Progenitor cell of endocrine pancreas (in vitro differentiated cells): ENCODE results near the gene TCEAL9. TPM values are rescaled to one million over a fixed set of nuclear protein-coding genes. Genes with fewer than 3 reads are reported as not detected.

Experiments used
- DNase-seq: peaks from one replicate; pipeline ENCODE4 v3.0.0; 2021; ENCODE audit warnings: low spot score; ENCODE audit not compliant: unreplicated experiment
- H3K27ac Mint-ChIP-seq: 2 replicates; pipeline ENCODE4 v1.8.0; 2021; ENCODE audit warnings: mild to moderate bottlenecking, moderate library complexity, mixed read lengths
- H3K27me3 Mint-ChIP-seq: 2 replicates; pipeline ENCODE4 v1.8.0; 2021; ENCODE audit warnings: mixed read lengths
- H3K36me3 Mint-ChIP-seq: 2 replicates; pipeline ENCODE4 v1.8.0; 2022; ENCODE audit warnings: mixed read lengths; ENCODE audit not compliant: insufficient read depth
- H3K4me1 Mint-ChIP-seq: 2 replicates; pipeline ENCODE4 v1.8.0; 2021; ENCODE audit warnings: low read depth, mixed read lengths
- H3K4me3 Mint-ChIP-seq: 2 replicates; pipeline ENCODE4 v1.8.0; 2021; ENCODE audit warnings: low read depth, mild to moderate bottlenecking, moderate library complexity, mixed read lengths
- H3K9me3 Mint-ChIP-seq: 2 replicates; pipeline ENCODE4 v1.8.0; 2021; ENCODE audit warnings: low read depth, mixed read lengths
- CTCF ChIP-seq: fragments of 200-600 bp; sonication (generic); IDR thresholded peaks from one replicate; pipeline ENCODE4 v1.5.0; 2021; ENCODE audit warnings: antibody characterized with exemption, mild to moderate bottlenecking; ENCODE audit not compliant: unreplicated experiment
- total RNA-seq: library from RNA; stranded (reverse); gene quantifications from 2 replicates; pipeline ENCODE4 v1.2.1, GENCODE V29; 2021

Gene TCEAL9
- total RNA-seq, 1 donor from 2014 or later = 118 TPM

DNA sequence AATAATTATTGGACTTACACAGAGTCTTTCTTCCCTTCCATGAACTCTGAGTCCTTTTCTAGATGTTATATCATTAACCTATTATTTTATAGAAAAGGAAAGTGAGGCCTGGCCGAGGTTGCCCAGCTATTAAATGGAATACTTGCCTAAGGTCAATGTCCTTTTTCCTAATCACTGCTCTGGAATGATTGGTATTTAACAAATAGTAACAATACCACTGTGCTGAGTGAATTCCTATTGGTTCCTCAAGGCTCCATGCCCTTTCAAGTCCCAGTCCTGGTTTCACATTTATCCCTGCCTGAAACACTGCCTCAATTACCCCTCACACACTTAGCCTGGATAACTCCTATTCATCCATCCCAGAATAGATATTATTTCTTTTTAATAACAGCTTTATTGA is 6.2 kb downstream of the TCEAL9 start:
- no peak overlapping the region for H3K4me3 Mint-ChIP-seq
- peaks cover 3% of the 10 kb centered on the region for H3K36me3 Mint-ChIP-seq
- peaks cover 35% of the 10 kb centered on the region for H3K4me1 Mint-ChIP-seq
- H3K27me3 Mint-ChIP-seq = no peaks in the 10 kb centered on the region
- DNase-seq = no peak
- TF ChIP-seq CTCF = no peak
- peaks cover 21% of the 10 kb centered on the region for H3K9me3 Mint-ChIP-seq
- peak overlapping the region; percentile 78 for H3K27ac Mint-ChIP-seq

GRCh38 chrX:103363046-103363445 is 6.7 kb downstream of the TCEAL9 start:
- H3K27ac Mint-ChIP-seq = no peak overlapping the region
- DNase-seq = no peak
- no peak for TF ChIP-seq CTCF
- H3K9me3 Mint-ChIP-seq = peaks cover 21% of the 10 kb centered on the region
- H3K36me3 Mint-ChIP-seq = no peaks in the 10 kb centered on the region
- H3K4me3 Mint-ChIP-seq = no peak overlapping the region
- H3K27me3 Mint-ChIP-seq = no peaks in the 10 kb centered on the region
- peaks cover 32% of the 10 kb centered on the region for H3K4me1 Mint-ChIP-seq

- no peaks in the 10 kb centered on the region for H3K27me3 Mint-ChIP-seq
- no peak for DNase-seq
- H3K4me3 Mint-ChIP-seq = no peak overlapping the region
- H3K9me3 Mint-ChIP-seq = peaks cover 15% of the 10 kb centered on the region
- H3K27ac Mint-ChIP-seq = no peak overlapping the region
- TF ChIP-seq CTCF = no peak
- no peaks in the 10 kb centered on the region for H3K36me3 Mint-ChIP-seq
- H3K4me1 Mint-ChIP-seq = peaks cover 14% of the 10 kb centered on the region
Observed at GRCh38 chrX:103367502-103367901, 11.2 kb downstream of the TCEAL9 start.

DNA sequence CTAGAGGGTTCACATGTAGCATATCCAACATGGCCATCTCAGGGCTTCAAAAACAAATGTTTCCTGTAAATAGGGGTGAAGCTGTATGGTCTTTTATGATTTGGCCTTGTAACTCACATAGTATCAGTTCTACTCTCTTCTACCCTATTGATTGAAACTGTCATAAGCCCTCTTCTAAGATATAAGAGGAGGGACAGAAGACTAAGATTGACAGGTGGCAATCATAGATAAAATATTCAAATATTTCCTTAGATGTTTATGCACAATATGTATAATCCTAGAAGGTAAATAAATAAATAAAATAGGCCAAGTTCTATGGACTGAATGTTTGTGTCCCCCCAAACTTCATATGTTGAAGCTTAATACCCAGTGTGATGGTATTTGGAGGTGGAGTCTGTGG is 13.2 kb downstream of the TCEAL9 start:
- no peak overlapping the region for H3K4me3 Mint-ChIP-seq
- H3K27me3 Mint-ChIP-seq = no peaks in the 10 kb centered on the region

GRCh38 chrX:103372886-103373285 is 16.6 kb downstream of the TCEAL9 start:
- Mint-ChIP-seq H3K36me3 (peaks cover 4% of the 10 kb centered on the region), H3K4me1 (peaks cover 13% of the 10 kb centered on the region), H3K9me3 (no peaks in the 10 kb centered on the region), H3K4me3 (no peak overlapping the region), H3K27me3 (no peaks in the 10 kb centered on the region), H3K27ac (no peak overlapping the region)
- TF ChIP-seq CTCF = no peak
- DNase-seq = no peak

More for the DNA sequence above, 13.2 kb downstream of the TCEAL9 start:
- H3K9me3 Mint-ChIP-seq = peaks cover 10% of the 10 kb centered on the region
- TF ChIP-seq CTCF = no peak
- peaks cover 14% of the 10 kb centered on the region for H3K4me1 Mint-ChIP-seq
- H3K36me3 Mint-ChIP-seq = no peaks in the 10 kb centered on the region
- H3K27ac Mint-ChIP-seq = no peak overlapping the region
- DNase-seq = no peak
